NCI-H2081 (cell line): ENCODE results near the gene SGMS1.

ENCODE experiments used
- DNase-seq, 2 experiments: peaks; one replicate each; lab custom pipeline; 2025; lab: John Stamatoyannopoulos, UW

The SGMS1 gene

GRCh38 chr10:50398823-50399222 is 224.9 kb downstream of the SGMS1 start:
- no peak for DNase-seq

- no peak for DNase-seq
These were observed 225.4 kb downstream of the SGMS1 start for GRCh38 chr10:50398381-50398780.

DNA sequence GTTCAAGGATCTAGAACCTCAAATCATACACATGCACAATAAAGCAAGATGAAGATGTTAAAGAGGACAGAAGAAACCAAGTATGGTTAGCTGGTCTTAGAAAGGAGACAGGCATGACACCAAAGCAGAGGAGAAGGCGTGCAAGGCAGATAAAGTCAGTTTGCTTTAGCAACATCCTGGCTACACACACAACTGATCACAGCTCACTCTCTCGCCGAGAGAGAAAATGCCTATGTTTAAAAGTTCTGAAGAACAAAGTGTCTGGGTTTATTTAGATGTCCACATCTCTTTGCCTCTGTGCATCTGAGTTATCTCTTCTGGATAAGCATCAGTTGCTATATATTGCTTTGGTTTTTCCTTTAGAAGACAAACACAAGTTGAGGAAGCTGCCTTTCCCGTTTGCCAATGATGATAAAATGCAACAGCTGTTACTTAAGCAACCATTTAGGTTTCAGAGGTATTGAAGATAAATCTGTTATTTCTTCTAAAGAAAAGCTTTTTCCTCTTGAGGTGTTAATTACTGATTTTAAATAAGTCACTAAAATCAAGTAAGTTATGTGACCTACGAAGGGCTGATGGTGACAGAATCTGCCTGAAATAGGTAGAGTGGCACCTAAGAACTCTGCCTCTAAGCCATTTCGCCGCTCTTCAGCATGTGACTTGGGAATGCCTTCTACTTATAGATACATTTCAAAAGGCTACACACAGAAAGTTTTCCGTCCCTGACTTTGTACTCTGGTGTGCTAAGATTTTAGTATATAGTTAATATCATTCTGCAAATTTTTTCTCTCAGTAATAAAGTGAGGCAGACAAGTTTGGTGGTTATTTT is 226.2 kb downstream of the SGMS1 start:
- no peak for DNase-seq

GRCh38 chr10:50396491-50397311 is 227.1 kb downstream of the SGMS1 start:
- DNase-seq: no peak

DNA sequence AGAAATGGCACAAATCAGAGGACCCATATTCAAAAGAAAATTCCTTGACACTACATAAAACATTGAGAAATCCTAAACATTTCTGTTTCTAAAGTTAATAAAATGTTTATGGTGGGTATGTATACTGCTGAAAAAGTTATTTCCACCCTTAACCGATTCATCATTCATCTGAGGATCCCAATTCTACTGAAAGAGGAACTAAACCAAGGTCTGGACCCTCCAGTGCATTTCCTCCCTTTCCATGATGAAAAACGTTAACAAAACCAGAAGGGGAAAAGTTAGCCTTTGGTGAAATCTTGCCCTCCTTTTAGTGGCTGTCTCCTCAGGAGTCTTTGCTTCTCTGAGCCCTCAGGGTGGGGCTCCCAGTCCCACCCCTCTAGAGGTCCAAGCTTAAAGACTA is 227.9 kb downstream of the SGMS1 start:
- no peak for DNase-seq

GRCh38 chr10:50395271-50395670 is 228.5 kb downstream of the SGMS1 start:
- no peak for DNase-seq

GRCh38 chr10:50394832-50395231 is 228.9 kb downstream of the SGMS1 start:
- DNase-seq: no peak

GRCh38 chr10:50393784-50394467 is 229.8 kb downstream of the SGMS1 start:
- DNase-seq: no peak

DNA sequence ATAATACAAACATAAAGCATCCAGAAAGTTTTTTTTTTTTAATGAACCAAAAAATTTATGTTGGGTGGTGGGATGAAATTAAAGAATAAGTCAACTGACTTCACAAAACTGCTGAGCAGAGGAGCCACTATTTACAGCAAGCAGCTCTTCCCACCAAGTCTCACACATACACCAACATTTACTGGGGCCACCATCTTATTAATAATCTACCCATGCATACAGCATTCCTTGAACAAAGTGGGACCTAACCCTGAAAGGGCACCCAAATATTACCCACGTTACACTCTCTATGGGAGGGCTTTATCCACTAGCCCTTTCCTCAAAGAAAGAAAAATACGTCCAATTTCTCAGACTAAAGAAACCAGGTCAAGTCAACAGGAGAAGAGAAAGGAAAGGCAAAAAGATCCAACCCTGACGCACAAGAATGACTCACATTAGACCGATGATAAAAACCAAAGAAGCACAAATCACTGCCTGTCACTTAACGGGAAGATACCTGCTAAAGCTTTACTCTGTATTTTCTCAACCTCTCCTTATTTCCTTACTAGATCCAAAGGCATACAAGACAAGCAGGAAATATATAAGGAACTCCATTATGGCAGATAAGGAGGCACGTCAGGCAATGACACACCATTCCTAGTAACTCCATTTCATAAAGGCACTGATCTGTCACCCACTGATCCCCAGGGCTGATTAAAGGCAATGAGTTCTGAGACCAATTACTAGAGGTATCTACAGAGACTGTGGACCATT is 230.6 kb downstream of the SGMS1 start:
- no peak for DNase-seq

DNA sequence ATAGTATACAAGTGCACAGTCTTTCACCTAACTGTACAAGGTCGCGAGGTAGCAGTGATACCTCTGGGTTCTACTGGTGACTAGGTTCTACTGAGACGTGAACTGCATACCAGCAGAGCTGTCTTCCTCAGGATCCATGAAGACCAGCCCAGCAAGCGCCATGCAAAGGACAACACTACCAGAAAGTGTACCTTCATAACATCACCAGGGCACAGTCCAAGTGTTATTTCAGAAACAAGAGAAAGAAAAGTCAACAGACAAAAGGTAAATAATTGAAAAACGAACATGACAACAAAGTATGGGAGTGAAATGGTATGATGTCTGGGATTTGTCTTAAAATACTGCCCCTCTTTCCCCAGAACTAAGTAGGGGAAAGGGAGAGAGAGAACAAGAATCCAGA is 231.3 kb downstream of the SGMS1 start:
- no peak for DNase-seq

- DNase-seq: no peak
These were observed 233.5 kb downstream of the SGMS1 start for GRCh38 chr10:50390302-50390701.

DNA sequence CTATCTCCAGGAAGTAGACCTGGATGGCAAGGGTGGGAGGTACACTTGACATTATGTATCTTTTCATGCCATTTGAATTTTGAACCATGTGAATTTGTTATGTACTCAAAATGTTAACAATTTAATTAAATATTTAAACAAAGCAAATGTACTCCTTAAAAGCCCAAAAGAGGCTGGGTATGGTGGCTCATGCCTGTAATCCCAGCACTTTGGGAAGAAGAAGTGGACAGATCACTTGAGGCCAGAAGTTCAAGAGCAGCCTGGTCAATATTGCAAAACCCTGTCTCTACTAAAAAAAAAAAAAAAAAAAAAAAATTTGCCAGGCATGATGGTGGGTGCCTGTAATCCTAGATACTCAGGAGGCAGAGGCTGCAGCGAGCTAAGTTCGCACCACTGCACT is 235.6 kb downstream of the SGMS1 start:
- no peak for DNase-seq

DNA sequence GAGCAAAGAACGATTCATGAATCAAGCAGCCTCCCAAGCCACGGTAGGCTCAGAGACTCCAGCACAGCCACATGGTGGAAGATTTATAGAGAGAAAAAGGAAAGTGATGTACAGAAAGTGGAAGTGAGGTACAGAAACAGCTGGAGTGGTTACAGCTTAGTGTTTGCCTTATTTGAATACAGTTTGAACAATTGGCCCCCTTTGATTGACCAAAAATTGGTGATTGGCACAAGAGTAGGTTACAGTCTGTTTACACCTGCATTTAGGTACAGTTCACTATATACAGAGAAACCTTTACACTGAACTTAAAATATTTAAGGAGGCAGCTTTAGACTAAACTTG is 236.1 kb downstream of the SGMS1 start:
- DNase-seq: no peak

DNA sequence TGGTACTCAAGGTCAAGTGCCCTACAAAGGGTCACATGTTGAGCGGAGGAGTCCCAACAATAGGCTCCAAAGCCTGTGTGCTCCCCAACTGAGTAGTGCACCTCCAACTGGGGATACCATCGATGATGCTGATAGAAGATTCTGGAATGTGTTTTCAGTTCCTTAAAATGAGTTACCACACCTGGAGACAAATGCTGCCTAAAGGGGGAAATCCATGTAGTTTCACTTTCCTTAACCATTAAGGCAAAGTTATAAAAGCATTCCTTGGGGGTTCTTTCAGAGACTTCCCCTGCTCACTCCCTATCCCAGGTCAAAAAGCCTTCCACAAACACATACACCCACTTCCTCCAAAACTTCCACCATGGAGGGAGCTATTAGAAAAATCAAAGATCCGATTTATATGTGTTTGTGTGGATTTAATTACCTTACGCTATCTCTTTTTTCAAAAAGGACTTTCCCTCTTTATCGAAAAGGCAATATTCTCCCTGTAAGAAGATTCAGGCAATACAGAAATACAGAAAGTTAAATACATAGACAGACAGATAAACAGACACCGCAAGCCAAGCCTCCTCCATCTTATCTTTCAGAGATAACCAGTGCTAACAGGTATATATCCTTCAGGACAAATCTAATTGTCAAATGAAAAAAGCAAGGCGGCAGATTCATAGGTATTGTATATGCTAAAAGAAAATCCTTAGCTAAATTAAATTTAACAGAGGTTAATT is 236.6 kb downstream of the SGMS1 start:
- DNase-seq: no peak

GRCh38 chr10:50385624-50386023 is 238.1 kb downstream of the SGMS1 start:
- no peak for DNase-seq

DNA sequence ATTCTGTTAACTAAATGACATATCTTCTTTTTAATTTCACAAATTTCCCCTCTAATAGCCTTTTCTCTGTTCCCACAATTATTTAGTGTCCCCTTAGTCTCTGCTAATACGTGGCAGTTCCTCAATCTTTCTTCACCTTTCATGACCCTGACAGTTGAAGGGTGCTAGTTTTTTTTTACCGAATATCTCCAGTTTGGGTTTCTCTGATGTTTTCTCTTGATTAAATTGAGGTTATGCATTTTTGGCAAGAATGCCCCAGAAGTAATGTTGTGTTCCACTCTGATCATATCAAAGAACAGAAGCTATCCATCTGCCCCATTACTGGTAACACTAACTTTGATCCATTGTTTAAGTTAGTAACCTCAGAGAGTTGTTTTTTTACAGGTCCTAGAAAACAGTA is 238.9 kb downstream of the SGMS1 start:
- no peak for DNase-seq

GRCh38 chr10:50384238-50384637 is 239.5 kb downstream of the SGMS1 start:
- no peak for DNase-seq

DNA sequence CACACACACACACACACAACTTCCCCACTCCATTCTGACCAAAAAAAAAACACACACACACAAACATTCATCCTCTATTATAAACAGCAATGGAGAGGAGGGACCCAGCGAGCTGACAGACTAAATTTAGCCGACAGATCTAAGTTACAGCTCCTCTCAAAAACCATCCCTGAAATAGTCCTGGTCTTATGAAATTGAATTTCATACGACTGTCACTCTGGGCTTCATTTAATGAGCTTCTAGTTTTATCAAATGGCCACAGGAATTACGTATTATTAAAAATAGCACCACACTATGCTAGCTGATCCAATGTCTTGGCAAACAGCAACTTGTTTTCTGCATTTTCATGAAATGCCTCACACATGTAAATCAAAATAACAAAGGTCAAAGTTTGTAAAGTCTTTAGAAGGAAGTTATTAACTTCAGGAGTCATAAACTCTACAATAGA is 241.2 kb downstream of the SGMS1 start:
- DNase-seq: no peak

GRCh38 chr10:50381642-50382041 is 242.1 kb downstream of the SGMS1 start:
- DNase-seq: no peak

DNA sequence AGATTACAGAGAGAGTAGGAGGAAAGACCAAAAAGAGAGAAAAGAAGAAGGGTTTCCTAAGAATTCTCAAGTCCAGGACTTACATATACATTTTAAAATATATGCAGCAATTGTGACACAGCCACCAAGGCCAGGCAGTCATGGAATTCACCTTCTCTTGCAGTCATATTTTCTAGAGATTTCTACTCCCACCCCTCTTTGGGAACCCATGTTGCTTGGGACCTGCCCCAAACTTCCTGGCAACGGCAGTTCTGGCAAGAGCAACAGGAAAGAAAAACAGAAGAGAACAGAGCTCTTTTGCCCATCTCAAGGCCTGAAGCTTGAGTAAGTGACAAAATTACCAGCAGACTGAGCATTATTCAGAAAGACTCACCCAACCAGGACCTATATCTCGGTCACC is 244.1 kb downstream of the SGMS1 start:
- no peak for DNase-seq

- no peak for DNase-seq
These were observed 248.0 kb downstream of the SGMS1 start for GRCh38 chr10:50375745-50376144.
